T-cell (primary cell): ENCODE results near the gene UBE2G2. TPM values are rescaled to one million over a fixed set of nuclear protein-coding genes. Genes with fewer than 3 reads are reported as not detected.

ENCODE experiments used
- ATAC-seq, 4 experiments: fragments of 200-7000 bp in 3 of 4; fragments of 150-1000 bp in 1 of 4; cut with Tn5 transposase; replicated peaks in 1 of 4; 1 replicate in 3 of 4; 2 replicates in 1 of 4; pipeline ENCODE4 v1.10.0; 2021; ENCODE audit warnings: moderate library complexity in 3 of 4, mild to moderate bottlenecking in 2 of 4, moderate number of reproducible peaks in 1 of 4
- CTCF ChIA-PET, 2 donors: fragments of 300-600 bp; sonication (Branson Sonifier 250); formaldehyde crosslinking; loops; one replicate each; lab custom pipeline; 2022; ENCODE audit warnings: antibody characterized with exemption in 2 of 2; lab: Charles Lee
- POLR2A ChIA-PET, 2 donors: fragments of 300-600 bp; sonication (Branson Sonifier 250); formaldehyde crosslinking; loops; one replicate each; lab custom pipeline; 2022; ENCODE audit warnings: antibody characterized with exemption in 2 of 2; lab: Charles Lee
- DNase-seq, 35 experiments: peaks; one replicate each; pipeline versions ENCODE4 v3.0.0 to v3.0.0-alpha.2; 2013 to 2023
- H3K27ac ChIP-seq: one replicate; pipeline ENCODE4 v1.5.1; 2013; ENCODE audit warnings: low read length
- H3K27me3 ChIP-seq, 2 experiments: replicated peaks in 1 of 2; 1 replicate in 1 of 2; 2 replicates in 1 of 2; pipeline versions ENCODE4 v1.6.1 to v1.7.0; 2013; ENCODE audit warnings: low read length in 1 of 2, mixed read lengths in 1 of 2; ENCODE audit not compliant: control insufficient read depth in 2 of 2, insufficient read depth in 2 of 2; ENCODE audit errors: extremely low read depth in 1 of 2
- H3K36me3 ChIP-seq, 2 donors: 1 replicate in 1 of 2; 2 replicates in 1 of 2; pipeline versions ENCODE4 v1.6.1 to v1.7.0; 2013; ENCODE audit warnings: low read length in 1 of 2; ENCODE audit not compliant: control insufficient read depth in 2 of 2, insufficient read depth in 1 of 2; ENCODE audit errors: extremely low read depth in 1 of 2
- H3K4me1 ChIP-seq, 2 experiments: 1 replicate in 1 of 2; 2 replicates in 1 of 2; pipeline versions ENCODE4 v1.6.1 to v1.7.0; 2013; ENCODE audit warnings: low read length in 2 of 2, mixed read lengths in 1 of 2; ENCODE audit not compliant: insufficient read depth in 2 of 2, control insufficient read depth in 1 of 2; ENCODE audit errors: extremely low read depth in 1 of 2
- H3K4me3 ChIP-seq, 2 donors: 1 replicate in 1 of 2; 2 replicates in 1 of 2; pipeline versions ENCODE4 v1.5.1 to v1.7.0; 2013; ENCODE audit warnings: mild to moderate bottlenecking in 2 of 2, low read length in 1 of 2, moderate library complexity in 1 of 2; ENCODE audit not compliant: control insufficient read depth in 1 of 2; ENCODE audit errors: extremely low read depth in 1 of 2
- H3K9me3 ChIP-seq: 2 replicates; pipeline ENCODE4 v1.7.0; 2013
- H3K27ac Mint-ChIP-seq, 2 donors: one replicate each; pipeline ENCODE4 v1.8.0; 2020 to 2021; ENCODE audit warnings: mild to moderate bottlenecking in 2 of 2, mixed read lengths in 2 of 2
- H3K27me3 Mint-ChIP-seq, 2 donors: one replicate each; pipeline ENCODE4 v1.8.0; 2021 to 2022; ENCODE audit warnings: mixed read lengths in 2 of 2
- H3K36me3 Mint-ChIP-seq: one replicate; pipeline ENCODE4 v1.8.0; 2021; ENCODE audit warnings: mixed read lengths
- H3K4me1 Mint-ChIP-seq, 3 donors: one replicate each; pipeline ENCODE4 v1.8.0; 2020 to 2022; ENCODE audit warnings: mixed read lengths in 3 of 3, mild to moderate bottlenecking in 1 of 3
- H3K4me3 Mint-ChIP-seq, 3 donors: one replicate each; pipeline ENCODE4 v1.8.0; 2020 to 2022; ENCODE audit warnings: mild to moderate bottlenecking in 3 of 3, mixed read lengths in 3 of 3, moderate library complexity in 3 of 3
- H3K9me3 Mint-ChIP-seq, 3 donors: one replicate each; pipeline ENCODE4 v1.8.0; 2020 to 2022; ENCODE audit warnings: mixed read lengths in 3 of 3
- WGBS: methylation state at CpG from one replicate; pipeline ENCODE4 v1.1.5; 2013; ENCODE audit warnings: missing lambda C conversion rate; ENCODE audit not compliant: insufficient coverage; 5-methylcytosine and 5-hydroxymethylcytosine counted together
- total RNA-seq, 35 experiments: library from RNA in 6 of 35; stranded (reverse) in 6 of 35; fragments of 120-200 nt in 1 of 35; gene quantifications; one replicate each; pipeline versions ENCODE4 v1.2.1 to v1.2.4 and lab custom pipeline; 2013 to 2026

UBE2G2 gene
- total RNA-seq, 5 donors from 2014 or later (not counting 1 experiment from before 2014, with no cell fraction given), result 124 to 157 (median 134) TPM

- Mint-ChIP-seq H3K27me3 (no peaks in the 10 kb centered on the region), H3K9me3 (no peaks in the 10 kb centered on the region), H3K27ac (peak overlapping the region in 1 of 2 donors; percentile 27), H3K4me3 (no peak overlapping the region), H3K4me1 (peaks cover 14 to 17% (median 15%) of the 10 kb centered on the region in 3 donors), H3K36me3 (no peaks in the 10 kb centered on the region)
- Histone ChIP-seq H3K27ac (no peak overlapping the region), H3K4me3 (no peak overlapping the region), H3K4me1 (peaks cover 0 to 18% of the 10 kb centered on the region in 2 experiments), H3K9me3 (no peaks in the 10 kb centered on the region), H3K36me3 (no peaks in the 10 kb centered on the region), H3K27me3 (no peaks in the 10 kb centered on the region)
- no peak for ATAC-seq
- peak in 5 of 35 experiments; percentile 7 to 36 (median 20) for DNase-seq
- ChIA-PET CTCF (no interaction called here), POLR2A (no interaction called here)
- WGBS, result 66% methylated on average over 12 of the region's 21 CpGs
These were observed 40.5 kb downstream of the UBE2G2 start for GRCh38 chr21:44761011-44761729.

GRCh38 chr21:44760376-44760775, 41.2 kb downstream of the UBE2G2 start:
- no peak overlapping the region for H3K4me3 ChIP-seq
- ChIA-PET CTCF (no interaction called here), POLR2A (no interaction called here)
- Mint-ChIP-seq H3K36me3 (no peaks in the 10 kb centered on the region), H3K27me3 (no peaks in the 10 kb centered on the region), H3K27ac (no peak overlapping the region), H3K9me3 (no peaks in the 10 kb centered on the region), H3K4me1 (peaks cover 7 to 10% (median 9%) of the 10 kb centered on the region in 3 donors), H3K4me3 (no peak overlapping the region)
- H3K27ac ChIP-seq, result no peak overlapping the region
- ATAC-seq (no peak), DNase-seq (no peak)
- H3K36me3 ChIP-seq, result no peaks in the 10 kb centered on the region
- no peaks in the 10 kb centered on the region for H3K27me3 ChIP-seq
- 97% methylated on average over 6 of the region's 9 CpGs for WGBS
- peaks cover 0 to 10% of the 10 kb centered on the region in 2 experiments for H3K4me1 ChIP-seq
- H3K9me3 ChIP-seq, result no peaks in the 10 kb centered on the region

- Mint-ChIP-seq H3K27me3 (no peaks in the 10 kb centered on the region), H3K27ac (no peak overlapping the region), H3K4me3 (no peak overlapping the region), H3K4me1 (peaks cover 2 to 6% (median 3%) of the 10 kb centered on the region in 3 donors), H3K36me3 (no peaks in the 10 kb centered on the region), H3K9me3 (no peaks in the 10 kb centered on the region)
- no peak for DNase-seq
- no peak overlapping the region for H3K4me3 ChIP-seq
- ATAC-seq, result no peak
- ChIA-PET CTCF (no interaction called here), POLR2A (no interaction called here)
- H3K27ac ChIP-seq, result no peak overlapping the region
- H3K36me3 ChIP-seq, result no peaks in the 10 kb centered on the region
- no peaks in the 10 kb centered on the region for H3K9me3 ChIP-seq
- WGBS, result 81% methylated on average over 18 of the region's 22 CpGs
- H3K4me1 ChIP-seq, result peaks cover 0 to 4% of the 10 kb centered on the region in 2 experiments
- no peaks in the 10 kb centered on the region for H3K27me3 ChIP-seq
These were observed 41.9 kb downstream of the UBE2G2 start for GRCh38 chr21:44759628-44760285.

GRCh38 chr21:44758781-44759627, 42.6 kb downstream of the UBE2G2 start:
- POLR2A ChIA-PET, result no interaction called here

GRCh38 chr21:44758141-44758561, 43.5 kb downstream of the UBE2G2 start:
- ChIA-PET POLR2A (no interaction called here), CTCF (no interaction called here)
- Histone ChIP-seq H3K4me3 (no peak overlapping the region), H3K27ac (no peak overlapping the region), H3K9me3 (no peaks in the 10 kb centered on the region), H3K4me1 (no peaks in the 10 kb centered on the region), H3K27me3 (peaks cover 0 to 4% of the 10 kb centered on the region in 2 experiments), H3K36me3 (no peaks in the 10 kb centered on the region)
- no peak overlapping the region for H3K27ac Mint-ChIP-seq
- WGBS, result 85% methylated on average over 7 of the region's 8 CpGs
- DNase-seq (no peak), ATAC-seq (no peak)
- no peaks in the 10 kb centered on the region for H3K9me3 Mint-ChIP-seq
- no peak overlapping the region for H3K4me3 Mint-ChIP-seq
- H3K36me3 Mint-ChIP-seq, result no peaks in the 10 kb centered on the region
- H3K4me1 Mint-ChIP-seq, result peaks cover 2 to 6% (median 3%) of the 10 kb centered on the region in 3 donors
- H3K27me3 Mint-ChIP-seq, result no peaks in the 10 kb centered on the region

More at GRCh38 chr21:44758781-44759627, 42.6 kb downstream of the UBE2G2 start:
- Histone ChIP-seq H3K27ac (no peak overlapping the region), H3K4me3 (no peak overlapping the region), H3K4me1 (no peaks in the 10 kb centered on the region), H3K9me3 (no peaks in the 10 kb centered on the region), H3K27me3 (no peaks in the 10 kb centered on the region), H3K36me3 (no peaks in the 10 kb centered on the region)
- peaks cover 2 to 6% (median 3%) of the 10 kb centered on the region in 3 donors for H3K4me1 Mint-ChIP-seq
- H3K9me3 Mint-ChIP-seq, result no peaks in the 10 kb centered on the region
- ATAC-seq (no peak), DNase-seq (no peak)
- H3K27me3 Mint-ChIP-seq, result no peaks in the 10 kb centered on the region
- H3K4me3 Mint-ChIP-seq, result no peak overlapping the region
- no peaks in the 10 kb centered on the region for H3K36me3 Mint-ChIP-seq
- 71% methylated on average over 23 of the region's 26 CpGs for WGBS
- CTCF ChIA-PET, result no interaction called here
- H3K27ac Mint-ChIP-seq, result no peak overlapping the region

- Mint-ChIP-seq H3K27ac (no peak overlapping the region), H3K36me3 (no peaks in the 10 kb centered on the region), H3K9me3 (no peaks in the 10 kb centered on the region), H3K4me3 (no peak overlapping the region), H3K27me3 (no peaks in the 10 kb centered on the region), H3K4me1 (peaks cover 2 to 6% (median 3%) of the 10 kb centered on the region in 3 donors)
- ATAC-seq, result no peak
- H3K9me3 ChIP-seq, result no peaks in the 10 kb centered on the region
- H3K27me3 ChIP-seq, result peaks cover 0 to 8% of the 10 kb centered on the region in 2 experiments
- POLR2A ChIA-PET, result no interaction called here
- no peak overlapping the region for H3K4me3 ChIP-seq
- WGBS, result 73% methylated on average over 2 of the region's 6 CpGs
- CTCF ChIA-PET, result no interaction called here
- H3K27ac ChIP-seq, result no peak overlapping the region
- H3K4me1 ChIP-seq, result no peaks in the 10 kb centered on the region
- no peak for DNase-seq
- H3K36me3 ChIP-seq, result no peaks in the 10 kb centered on the region
These were observed 43.9 kb downstream of the UBE2G2 start for GRCh38 chr21:44757731-44758130.
